Liver (tissue), 9 donors: Measurements from ENCODE around the gene SRRM1. TPM values are rescaled to one million over a fixed set of nuclear protein-coding genes. Genes with fewer than 3 reads are reported as not detected.

Source experiments
- DNase-seq: peaks from one replicate; pipeline ENCODE4 v3.0.0-alpha.2; 2017; ENCODE audit warnings: low spot score
- H3K27ac ChIP-seq, 2 donors: one replicate each; pipeline ENCODE4 v1.7.0; 2013; ENCODE audit warnings: inconsistent platforms in 2 of 2, low read length in 2 of 2, control low read depth in 1 of 2, low read depth in 1 of 2, mild to moderate bottlenecking in 1 of 2
- H3K27me3 ChIP-seq, 4 donors: one replicate each; pipeline versions ENCODE4 v1.6.1 to v1.7.0; 2013; ENCODE audit warnings: low read length in 3 of 4, inconsistent platforms in 1 of 4, mild to moderate bottlenecking in 1 of 4, moderate library complexity in 1 of 4; ENCODE audit not compliant: control insufficient read depth in 4 of 4, insufficient read depth in 4 of 4
- H3K36me3 ChIP-seq, 4 donors: one replicate each; pipeline versions ENCODE4 v1.6.1 to v1.7.0; 2013; ENCODE audit warnings: low read length in 3 of 4, mild to moderate bottlenecking in 3 of 4, low read depth in 1 of 4, moderate library complexity in 1 of 4; ENCODE audit not compliant: control insufficient read depth in 4 of 4, insufficient read depth in 3 of 4
- H3K4me1 ChIP-seq, 4 donors: one replicate each; pipeline versions ENCODE4 v1.6.1 to v1.7.0; 2013; ENCODE audit warnings: low read length in 3 of 4, mild to moderate bottlenecking in 3 of 4, moderate library complexity in 1 of 4; ENCODE audit not compliant: control insufficient read depth in 4 of 4, insufficient read depth in 4 of 4
- H3K4me3 ChIP-seq, 3 donors: one replicate each; pipeline versions ENCODE4 v1.6.1 to v1.7.0; 2013; ENCODE audit warnings: low read length in 3 of 3, control low read depth in 1 of 3, low read depth in 1 of 3, mild to moderate bottlenecking in 1 of 3
- H3K9ac ChIP-seq, 2 donors: one replicate each; pipeline ENCODE4 v1.7.0; 2013; ENCODE audit warnings: low read length in 2 of 2, mild to moderate bottlenecking in 2 of 2, moderate library complexity in 2 of 2, control low read depth in 1 of 2, low read depth in 1 of 2
- H3K9me3 ChIP-seq, 4 donors: one replicate each; pipeline versions ENCODE4 v1.6.1 to v1.7.0; 2013; ENCODE audit warnings: low read length in 3 of 4; ENCODE audit not compliant: control insufficient read depth in 4 of 4
- EGR1 ChIP-seq, 2 donors: IDR thresholded peaks; 2 replicates each; pipeline ENCODE4 v1.6.1; 2016 to 2018; ENCODE audit warnings: antibody characterized with exemption in 2 of 2, low read depth in 2 of 2
- FOXA1 ChIP-seq: IDR thresholded peaks from 2 replicates; pipeline ENCODE4 v1.6.1; 2016; ENCODE audit warnings: antibody characterized with exemption
- FOXA2 ChIP-seq: IDR thresholded peaks from 2 replicates; pipeline ENCODE4 v1.6.1; 2016; ENCODE audit warnings: antibody characterized with exemption
- HNF4A ChIP-seq, 2 donors: conservative IDR thresholded peaks; 2 replicates each; pipeline ENCODE4 v1.6.1; 2016; ENCODE audit warnings: antibody characterized with exemption in 2 of 2, mild to moderate bottlenecking in 2 of 2
- HNF4G ChIP-seq: IDR thresholded peaks from 2 replicates; pipeline ENCODE4 v1.6.1; 2016; ENCODE audit warnings: antibody characterized with exemption
- JUND ChIP-seq, 2 donors: IDR thresholded peaks; 2 replicates each; pipeline ENCODE4 v1.6.1; 2016; ENCODE audit warnings: antibody characterized with exemption in 2 of 2
- MAX ChIP-seq: IDR thresholded peaks from 2 replicates; pipeline ENCODE4 v1.6.1; 2016; ENCODE audit warnings: antibody characterized with exemption
- NR2F2 ChIP-seq: IDR thresholded peaks from 2 replicates; pipeline ENCODE4 v1.6.1; 2016; ENCODE audit warnings: antibody characterized with exemption
- REST ChIP-seq: IDR thresholded peaks from 2 replicates; pipeline ENCODE4 v1.6.1; 2016; ENCODE audit warnings: antibody characterized with exemption, mild to moderate bottlenecking
- RXRA ChIP-seq, 2 donors: IDR thresholded peaks; 2 replicates each; pipeline ENCODE4 v1.6.1; 2017 to 2018; ENCODE audit warnings: antibody characterized with exemption in 2 of 2, mild to moderate bottlenecking in 1 of 2
- SP1 ChIP-seq: IDR thresholded peaks from 2 replicates; pipeline ENCODE4 v1.6.1; 2018; ENCODE audit warnings: antibody characterized with exemption, mild to moderate bottlenecking
- TAF1 ChIP-seq: conservative IDR thresholded peaks from 2 replicates; pipeline ENCODE4 v1.6.1; 2016; ENCODE audit warnings: antibody characterized with exemption, mild to moderate bottlenecking
- YY1 ChIP-seq: IDR thresholded peaks from 2 replicates; pipeline ENCODE4 v1.6.1; 2016; ENCODE audit warnings: antibody characterized with exemption, mild to moderate bottlenecking
- ZBTB33 ChIP-seq: IDR thresholded peaks from 2 replicates; pipeline ENCODE4 v1.6.1; 2016; ENCODE audit warnings: antibody characterized with exemption
- WGBS: extraction: QIAGEN DNeasy Blood & Tissue Kit; methylation state at CpG from one replicate; pipeline ENCODE4 v1.1.7; 2013; 5-methylcytosine and 5-hydroxymethylcytosine counted together
- polyA plus RNA-seq, 2 donors: library from polyadenylated mRNA; stranded (reverse) in 1 of 2; unstranded in 1 of 2; fragments of 200-250 nt in 1 of 2; fragments of >200 nt in 1 of 2; fragmentation: Nextera tagmentation in 1 of 2; extraction: Ambion mirVana in 1 of 2; gene quantifications; one replicate each; pipeline versions ENCODE4 v1.2.1 to v1.2.3, GENCODE V29; 2013 to 2015
- total RNA-seq, 2 donors: library from RNA; depleted of rRNA; stranded (reverse); fragments of >200 nt; gene quantifications; one replicate each; pipeline ENCODE4 v1.2.3, GENCODE V29; 2014
- donor health status: healthy.
- donor health status: healthy.
- donor health status: healthy.
- donor health status: healthy.
- donor health status: healthy.

SRRM1 gene
- total and polyA plus RNA-seq, 4 donors = 18.4 to 66.0 (median 31.6) TPM

GRCh38 chr1:24715658-24716057 is 72.6 kb downstream of the SRRM1 start:
- no peak for DNase-seq
- no peak overlapping the region for H3K4me3 ChIP-seq
- H3K9ac ChIP-seq = no peak overlapping the region
- TF ChIP-seq MAX (no peak), HNF4A (conservative IDR thresholded peaks at IDR 0.05) (no peak), JUND (IDR thresholded peaks at IDR 0.05) (no peak)
- H3K27ac ChIP-seq = no peak overlapping the region
- no peaks in the 10 kb centered on the region for H3K36me3 ChIP-seq
- no peaks in the 10 kb centered on the region for H3K27me3 ChIP-seq
- H3K9me3 ChIP-seq = no peaks in the 10 kb centered on the region
- WGBS = 96% methylated on average over 7 of the region's 7 CpGs
- peaks cover 7 to 25% (median 20%) of the 10 kb centered on the region in 4 donors for H3K4me1 ChIP-seq

- Histone ChIP-seq H3K4me3 (peak overlapping the region; percentile 5 to 55 (median 14)), H3K27me3 (no peaks in the 10 kb centered on the region), H3K27ac (peak overlapping the region; percentile 62 to 82), H3K9me3 (no peaks in the 10 kb centered on the region), H3K4me1 (peaks cover 7 to 25% (median 20%) of the 10 kb centered on the region in 4 donors), H3K36me3 (no peaks in the 10 kb centered on the region), H3K9ac (peak overlapping the region in 1 of 2 donors; percentile 19)
- 35% methylated on average over 8 of the region's 8 CpGs for WGBS
- TF ChIP-seq HNF4A (conservative IDR thresholded peaks at IDR 0.05) (peak; percentile 47 to 76), FOXA2 (no peak), ZBTB33 (peak; percentile 30), SP1 (peak; percentile 71), REST (no peak), FOXA1 (no peak), HNF4G (peak; percentile 21), TAF1 (no peak), RXRA (IDR thresholded peaks at IDR 0.05) (peak; percentile 19 to 60), MAX (peak; percentile 60), NR2F2 (no peak), EGR1 (IDR thresholded peaks at IDR 0.05; ENCODE audit: low read depth in 2 of 2) (no peak), YY1 (peak; percentile 49)
- DNase-seq = no peak
Observed at GRCh38 chr1:24717887-24718650, 75.0 kb downstream of the SRRM1 start.
